ENCODE results near the gene C2orf68. TPM values are rescaled to one million over a fixed set of nuclear protein-coding genes. Genes with fewer than 3 reads are reported as not detected.

The C2orf68 gene
- total RNA-seq (2021; fragmentation: NEBNext Ultra II Directional; extraction: Animal tissue kit (Norgen Biotek cat#: 25700)) (40.9 and 46.3 TPM in 2 replicates), polyA plus RNA-seq (2011; rRNA removed) (47.2 and 49.4 TPM in 2 replicates), polyA minus RNA-seq (2011; rRNA and poly(A)+ RNA removed) (57.6 and 59.6 TPM in 2 replicates)
- 46.6 TPM for polyA plus RNA-seq (2011; cell fraction: cytosol; rRNA removed)
- polyA plus RNA-seq (2011; cell fraction: nucleus; rRNA removed), result 55.1 TPM
- 33.5 to 45.1 TPM (median 40.7 TPM) in 4 replicates for polyA plus RNA-seq (2012, experiment 1 of 2)
- polyA plus RNA-seq (2012, experiment 2 of 2), result 27.8 TPM
- polyA plus RNA-seq (2013, experiment 1 of 2), result 58.4 TPM
- 57.9 TPM for polyA plus RNA-seq (2013, experiment 2 of 2)
- 30.2 TPM for polyA minus RNA-seq (2011; cell fraction: cytosol; rRNA and poly(A)+ RNA removed)
- 34.8 TPM for polyA minus RNA-seq (2011; cell fraction: nucleus; rRNA and poly(A)+ RNA removed)
- long read RNA-seq, experiment 1, partial matches to known transcripts, result 4 of 10 reads
- long read RNA-seq, experiment 1, other reads (novel, unspliced or antisense), result 5 of 10 reads
- long read RNA-seq, experiment 2, transcript C2orf68-201 (4 exons, 2,837 nt), result major isoform, 7 of 8 reads
- long read RNA-seq, experiment 2, partial matches to known transcripts, result 0 of 8 reads
- long read RNA-seq, experiment 2, other reads (novel, unspliced or antisense), result 1 of 8 reads

DNA sequence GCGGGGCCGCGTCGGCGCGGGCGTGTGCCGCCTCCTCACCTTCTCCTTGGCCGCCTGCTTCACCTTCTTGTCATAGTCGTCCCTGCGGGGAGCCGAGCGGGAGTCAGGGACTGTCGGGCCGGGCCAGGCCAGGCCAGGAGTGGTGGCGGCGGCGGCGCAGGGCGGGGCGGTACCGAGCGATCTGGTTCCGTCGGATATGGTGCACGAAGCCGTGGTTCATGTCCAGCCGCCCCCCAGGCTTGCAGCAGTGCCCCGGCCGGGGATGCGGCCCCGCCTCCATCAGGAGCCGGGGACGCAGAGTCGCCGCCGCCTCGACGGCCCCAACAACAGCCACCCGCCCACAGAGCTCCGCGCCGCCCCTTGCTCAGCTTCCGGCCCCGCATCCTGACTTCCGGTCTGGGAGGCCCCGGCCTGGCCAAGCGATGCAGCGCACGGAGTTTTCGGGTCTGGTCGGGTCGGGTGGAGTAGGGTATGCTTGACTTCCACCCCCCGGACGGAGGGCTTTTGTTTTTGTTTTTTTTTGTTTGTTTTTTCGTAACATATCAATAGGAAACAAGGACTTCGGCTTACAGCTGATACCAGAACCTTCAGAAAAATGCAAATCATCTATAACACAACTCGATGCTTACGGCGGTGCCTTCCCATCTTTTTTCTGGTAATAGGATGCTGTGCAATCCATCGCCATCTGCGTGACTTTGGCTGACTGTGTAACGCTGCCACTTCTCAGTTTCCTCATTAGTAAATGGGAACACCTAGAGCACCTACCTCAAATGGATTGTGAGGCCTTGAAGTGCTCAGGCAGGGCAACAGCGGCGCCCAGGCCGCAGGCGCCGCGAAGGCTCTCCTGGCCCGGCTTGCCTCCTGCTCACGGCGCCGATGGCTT lies at the start of gene C2orf68:
Gene C2orf68 (minus strand): TSS at position 362 of the 883 bp plus-strand sequence. CDS start 82 bp downstream, at position 280.
- Histone ChIP-seq H3K18ac (ENCODE audit: extremely low read depth, low read length) (peak within 1 kb of the TSS; percentile 96), H3K4me1 (replicated peaks in 1 of 4; ENCODE audit: control insufficient read depth in 3 of 4, insufficient read depth in 4 of 4, low read length in 3 of 4) (peaks cover 0 to 1% (median under 1%) of the 10 kb centered on the region in 4 experiments; a peak in 4 of 7 replicates), H4K8ac (ENCODE audit: extremely low read depth, insufficient read depth, low read length) (peak within 1 kb of the TSS; percentile 89; the same call in 1 of the 2 replicates), H2AFZ (ENCODE audit: low read length) (peak within 1 kb of the TSS; percentile 14; the same call in 1 of the 2 replicates), H3K23ac (ENCODE audit: insufficient read length) (no peak within 1 kb of the TSS), H2BK120ac (replicated peaks; ENCODE audit: low read depth, low read length) (no peak within 1 kb of the TSS), H3K79me2 (ENCODE audit: control insufficient read depth in 1 of 2, insufficient read depth in 2 of 2, low read length in 2 of 2) (peaks cover 4 to 20% of the 10 kb centered on the region in 2 experiments; a peak in 2 of 4 replicates), H4K91ac (replicated peaks; ENCODE audit: insufficient read length, low read length) (peak within 1 kb of the TSS; percentile 56), H2AK5ac (ENCODE audit: low read depth, low read length) (no peak within 1 kb of the TSS), H3K4ac (replicated peaks; ENCODE audit: insufficient read length, low read depth, low read length) (peak within 1 kb of the TSS; percentile 2), H3K79me1 (ENCODE audit: low read depth, low read length) (no peaks in the 10 kb centered on the region; the same call in none of the 2 replicates), H3K14ac (ENCODE audit: insufficient read length) (no peak within 1 kb of the TSS), H3K4me2 (ENCODE audit: insufficient read depth in 1 of 2, low read depth in 2 of 2, low read length in 2 of 2) (peak within 1 kb of the TSS; percentile 68 to 82), H2BK20ac (ENCODE audit: low read length) (no peak within 1 kb of the TSS), H3K9me3 (ENCODE audit: insufficient read depth in 2 of 2, low read depth in 1 of 2, low read length in 1 of 2) (no peaks in the 10 kb centered on the region), H2BK5ac (ENCODE audit: low read depth, low read length) (peak within 1 kb of the TSS; percentile 64), H3K9ac (replicated peaks in 1 of 4; ENCODE audit: extremely low read depth in 1 of 4, low read depth in 3 of 4, low read length in 3 of 4) (peak within 1 kb of the TSS in 3 of 4 experiments; percentile 30 to 83 (median 65); a peak in 6 of 7 replicates), H4K5ac (ENCODE audit: insufficient read length, low read depth, low read length) (peak within 1 kb of the TSS; percentile 24), H3K36me3 (ENCODE audit: control insufficient read depth in 2 of 4, insufficient read depth in 4 of 4, low read length in 3 of 4) (peaks cover 5 to 16% (median 14%) of the 10 kb centered on the region in 4 experiments; a peak in 6 of 8 replicates), H2BK15ac (ENCODE audit: low read length) (0 out of 2 replicates have a peak within 1 kb of the TSS, but pooled peaks have one; percentile 6), H2BK12ac (ENCODE audit: low read depth, low read length) (peak within 1 kb of the TSS; percentile 78), H3K56ac (replicated peaks; ENCODE audit: insufficient read length, low read depth, low read length) (no peak within 1 kb of the TSS), H3K4me3 (ENCODE audit: extremely low read depth in 1 of 4, insufficient read depth in 2 of 4, low read depth in 3 of 4, low read length in 4 of 4) (peak within 1 kb of the TSS; percentile 78 to 87 (median 84)), H4K20me1 (replicated peaks in 1 of 2; ENCODE audit: control insufficient read depth in 1 of 2, insufficient read depth in 2 of 2, low read length in 2 of 2) (peaks cover 0 to 11% of the 10 kb centered on the region in 2 experiments), H3K23me2 (ENCODE audit: low read depth, low read length) (peaks cover 4% of the 10 kb centered on the region; the same call in 1 of the 2 replicates), H3K27ac (ENCODE audit: low read depth, low read length) (peak within 1 kb of the TSS; percentile 73), H3K27me3 (replicated peaks in 1 of 4; ENCODE audit: control insufficient read depth in 3 of 4, extremely low read depth in 1 of 4, insufficient read depth in 3 of 4, low read length in 3 of 4) (no peaks in the 10 kb centered on the region)
- CTCF ChIA-PET (ENCODE audit: partially characterized antibody), result interaction anchor here (0.7 to 0.8 kb wide), 3 partner anchors 8 to 190 kb away, joined by 3 to 5 read pairs (median 3); no protein-coding TSS in a partner anchor
- FAIRE-seq (no peak), DNase-seq (ENCODE audit: low read depth in 1 of 2, low spot score in 2 of 2) (peak; percentile 70 to 92)
- POLR2A ChIA-PET (ENCODE audit: partially characterized antibody), result interaction anchor here (0.7 to 7.9 kb wide), 26 partner anchors 8 to 494 kb away, joined by 3 to 95 read pairs (median 5); partner anchors contain the start of genes GGCX, MAT2A, POLR1A and PTCD3
- 14% methylated on average over 50 of the region's 73 CpGs; no CpG with 5 or more reads in 1 of the 2 experiments for WGBS, 2 experiments (ENCODE audit: extremely low coverage in 1 of 2, insufficient coverage in 1 of 2, insufficient read length in 1 of 2, insufficient replicate concordance in 2 of 2, low coverage in 1 of 2, low lambda C conversion rate in 2 of 2, missing lambda C conversion rate in 1 of 2)
- TF ChIP-seq RAD21 (IDR thresholded peaks at IDR 0.05 in 1 of 2, conservative IDR thresholded peaks at IDR 0.05 in 1 of 2; ENCODE audit: low read depth in 2 of 2, low read length in 2 of 2), result no peak
- TF ChIP-seq GABPA (IDR thresholded peaks at IDR 0.05; ENCODE audit: borderline replicate concordance, insufficient read depth, low read length), result peak; percentile 95
- no peak for TF ChIP-seq SUZ12 (IDR thresholded peaks at IDR 0.05; ENCODE audit: low read length)
- peak; percentile 90 for TF ChIP-seq PHF8 (conservative IDR thresholded peaks at IDR 0.05; ENCODE audit: low read depth, low read length)
- TF ChIP-seq POU5F1 (IDR thresholded peaks at IDR 0.05; ENCODE audit: low read depth, low read length), result no peak
- peak; percentile 9 to 69; a peak in 3 of 4 replicates for TF ChIP-seq SIN3A (conservative IDR thresholded peaks at IDR 0.05 in 1 of 2, IDR thresholded peaks at IDR 0.05 in 1 of 2; ENCODE audit: low read depth in 1 of 2, low read length in 2 of 2)
